B cell (primary cell): ENCODE data around the gene MRPS27. TPM values are rescaled to one million over a fixed set of nuclear protein-coding genes. Genes with fewer than 3 reads are reported as not detected.

Source experiments
- ATAC-seq: fragments of 200-7000 bp; cut with Tn5 transposase; one replicate; pipeline ENCODE4 v1.10.0; 2021; ENCODE audit warnings: low read depth, mild to moderate bottlenecking, moderate number of reproducible peaks, moderate library complexity
- CTCF ChIA-PET: fragments of 350-600 bp; sonication (Branson Sonifier 250); formaldehyde crosslinking; loops from one replicate; lab custom pipeline; 2021; ENCODE audit warnings: antibody characterized with exemption, inconsistent platforms; lab: Charles Lee
- POLR2A ChIA-PET: fragments of 350-600 bp; sonication (Branson Sonifier 250); formaldehyde crosslinking; loops from one replicate; lab custom pipeline; 2021; ENCODE audit warnings: antibody characterized with exemption; lab: Charles Lee
- DNase-seq: peaks from one replicate; pipeline ENCODE4 v3.0.0; 2013
- H2AFZ ChIP-seq: 2 replicates; pipeline ENCODE4 v1.6.1; 2012; ENCODE audit warnings: mild to moderate bottlenecking, low read depth, low read length; ENCODE audit not compliant: insufficient read depth, poor library complexity, severe bottlenecking
- H3K27ac ChIP-seq, 2 donors: 1 replicate in 1 of 2; 2 replicates in 1 of 2; pipeline ENCODE4 v1.5.1; 2012 to 2013; ENCODE audit warnings: low read length in 2 of 2, mild to moderate bottlenecking in 2 of 2, moderate library complexity in 1 of 2
- H3K27me3 ChIP-seq, 4 experiments: fragments of 200-600 bp in 1 of 4; sonication (generic) in 1 of 4; replicated peaks in 1 of 4; 1 replicate in 2 of 4; 2 replicates in 2 of 4; pipeline versions ENCODE4 v1.6.1 to v1.7.0; 2013 to 2016; ENCODE audit warnings: low read length in 3 of 4, mild to moderate bottlenecking in 2 of 4, mixed read lengths in 1 of 4, moderate library complexity in 1 of 4; ENCODE audit not compliant: insufficient read depth in 4 of 4, control insufficient read depth in 3 of 4; ENCODE audit errors: control extremely low read depth in 1 of 4
- H3K36me3 ChIP-seq, 2 experiments: replicated peaks in 1 of 2; 1 replicate in 1 of 2; 2 replicates in 1 of 2; pipeline versions ENCODE4 v1.6.1 to v1.7.1; 2013; ENCODE audit warnings: low read length in 1 of 2; ENCODE audit not compliant: insufficient read depth in 2 of 2, control insufficient read depth in 1 of 2; ENCODE audit errors: control extremely low read depth in 1 of 2, extremely low read depth in 1 of 2
- H3K4me1 ChIP-seq, 2 donors: fragments of 200-600 bp in 1 of 2; sonication (generic) in 1 of 2; 1 replicate in 1 of 2; 2 replicates in 1 of 2; pipeline versions ENCODE4 v1.5.1 to v1.6.1; 2013 to 2017; ENCODE audit warnings: low read length in 2 of 2; ENCODE audit not compliant: control insufficient read depth in 2 of 2, insufficient read depth in 2 of 2
- H3K4me2 ChIP-seq: replicated peaks from 2 replicates; pipeline ENCODE3; 2012; ENCODE audit warnings: mild to moderate bottlenecking, low read depth, low read length; ENCODE audit not compliant: poor library complexity, severe bottlenecking
- H3K4me3 ChIP-seq, 5 experiments: fragments of 200-600 bp in 1 of 5; sonication (generic) in 1 of 5; 1 replicate in 3 of 5; 2 replicates in 2 of 5; pipeline versions ENCODE4 v1.5.1 to v1.7.0; 2011 to 2016; ENCODE audit warnings: low read length in 4 of 5, mild to moderate bottlenecking in 4 of 5, low read depth in 2 of 5, control low read depth in 1 of 5, moderate library complexity in 1 of 5; ENCODE audit not compliant: insufficient read depth in 1 of 5; ENCODE audit errors: control extremely low read depth in 1 of 5, extremely low read depth in 1 of 5
- H3K79me2 ChIP-seq: fragments of 200-600 bp; sonication (generic); one replicate; pipeline ENCODE4 v1.6.0; 2016; ENCODE audit warnings: low read length; ENCODE audit not compliant: control insufficient read depth, insufficient read depth
- H3K9ac ChIP-seq: fragments of 200-600 bp; sonication (generic); 2 replicates; pipeline ENCODE4 v1.6.1; 2017; ENCODE audit warnings: mild to moderate bottlenecking, low read length, moderate library complexity
- H3K9me3 ChIP-seq, 3 donors: one replicate each; pipeline versions ENCODE4 v1.6.1 to v1.7.1; 2013; ENCODE audit warnings: low read length in 2 of 3; ENCODE audit not compliant: control insufficient read depth in 2 of 3, insufficient read depth in 1 of 3; ENCODE audit errors: control extremely low read depth in 1 of 3
- H4K20me1 ChIP-seq: 2 replicates; pipeline ENCODE4 v1.6.0; 2012; ENCODE audit warnings: mild to moderate bottlenecking, low read length; ENCODE audit not compliant: insufficient read depth, control insufficient read depth, poor library complexity, severe bottlenecking
- H3K27ac Mint-ChIP-seq: one replicate; pipeline ENCODE4 v1.8.0; 2021; ENCODE audit warnings: mixed read lengths
- H3K27me3 Mint-ChIP-seq: one replicate; pipeline ENCODE4 v1.8.0; 2021; ENCODE audit warnings: mixed read lengths
- H3K4me1 Mint-ChIP-seq: one replicate; pipeline ENCODE4 v1.8.0; 2021; ENCODE audit warnings: mixed read lengths
- H3K4me3 Mint-ChIP-seq: one replicate; pipeline ENCODE4 v1.8.0; 2021; ENCODE audit warnings: mixed read lengths
- H3K9me3 Mint-ChIP-seq: one replicate; pipeline ENCODE4 v1.8.0; 2022; ENCODE audit warnings: mixed read lengths; ENCODE audit not compliant: insufficient read depth
- EZH2 ChIP-seq: IDR thresholded peaks from 2 replicates; pipeline ENCODE4 v1.6.1; 2012; ENCODE audit warnings: borderline replicate concordance, low read depth, mild to moderate bottlenecking, moderate library complexity, low read length; ENCODE audit not compliant: insufficient read depth, poor library complexity, severe bottlenecking
- WGBS: methylation state at CpG from one replicate; pipeline ENCODE4 v1.1.5; 2013; ENCODE audit warnings: missing lambda C conversion rate; ENCODE audit not compliant: insufficient coverage; 5-methylcytosine and 5-hydroxymethylcytosine counted together
- intact Hi-C: fragments of 100-400 bp; cut with micrococcal nuclease; formaldehyde crosslinking; loops from one replicate; pipeline ENCODE4 v1.10.0; 2022
- polyA plus RNA-seq: library from polyadenylated mRNA; depleted of rRNA; stranded (reverse); fragments of >200 nt; gene quantifications from 2 replicates; pipeline ENCODE4 v1.2.3, GENCODE V29; 2012
- total RNA-seq, 2 donors: library from RNA; stranded (reverse); fragments of 120-200 nt in 1 of 2; gene quantifications; 1 replicate in 1 of 2; 2 replicates in 1 of 2; pipeline versions ENCODE4 v1.2.3 to v1.2.4, GENCODE V29; 2013 to 2022
- TF ChIP-seq, protein P1 (sequence below): fragments of 200-600 bp; IDR thresholded peaks from one replicate; pipeline ENCODE4 v1.8.0; 2022; ENCODE audit warnings: antibody characterized with exemption, mild to moderate bottlenecking

Gene MRPS27
- total and polyA plus RNA-seq, 2 donors (not counting 1 experiment from before 2014, with no cell fraction given) = 33.4 to 58.3 TPM

DNA sequence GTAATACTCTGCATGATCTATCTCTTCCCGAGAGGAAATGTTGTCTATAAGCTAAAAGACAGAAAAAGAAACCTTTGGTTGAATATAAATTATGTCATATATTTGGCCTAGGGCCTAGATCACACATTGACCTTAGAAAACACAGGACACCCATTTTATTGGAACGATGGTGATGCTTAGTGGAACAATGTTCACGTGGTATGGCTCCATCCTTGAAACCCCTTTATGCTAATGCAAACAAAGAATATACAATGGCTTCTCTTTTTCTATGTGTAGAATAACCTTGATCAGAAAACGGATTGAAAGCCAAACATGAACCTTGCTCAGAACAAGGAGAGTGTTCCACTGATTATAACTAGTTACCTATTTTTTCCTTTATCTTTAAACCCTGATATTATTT, 24.5 kb downstream of the MRPS27 start:
- ChIA-PET POLR2A (interaction anchor here (0.7 kb wide), 1 partner anchor 18 kb away, joined by 3 read pairs; no protein-coding TSS in a partner anchor), CTCF (interaction anchor here (4.8 kb wide), 1 partner anchor 13 kb away, joined by 21 read pairs; no protein-coding TSS in a partner anchor)
- WGBS = no CpG with 5 or more reads among the region's 4 CpGs
- H3K36me3 ChIP-seq = peaks cover 5 to 8% of the 10 kb centered on the region in 2 experiments
- no peaks in the 10 kb centered on the region for H4K20me1 ChIP-seq
- ATAC-seq = no peak
- no peak overlapping the region for H3K4me3 ChIP-seq
- H3K4me1 ChIP-seq = peaks cover 51 to 70% of the 10 kb centered on the region in 2 donors
- H3K9me3 ChIP-seq = no peaks in the 10 kb centered on the region
- H3K27me3 Mint-ChIP-seq = no peaks in the 10 kb centered on the region
- H3K27ac Mint-ChIP-seq = no peak overlapping the region
- intact Hi-C loops = no loop called here
- H3K9ac ChIP-seq = no peak overlapping the region
- H3K9me3 Mint-ChIP-seq = no peaks in the 10 kb centered on the region
- H3K4me1 Mint-ChIP-seq = peaks cover 76% of the 10 kb centered on the region
- H3K27ac ChIP-seq = no peak overlapping the region
- peak overlapping the region; percentile 54 for H3K4me3 Mint-ChIP-seq
- no peak for DNase-seq
- TF ChIP-seq, protein P1, sequence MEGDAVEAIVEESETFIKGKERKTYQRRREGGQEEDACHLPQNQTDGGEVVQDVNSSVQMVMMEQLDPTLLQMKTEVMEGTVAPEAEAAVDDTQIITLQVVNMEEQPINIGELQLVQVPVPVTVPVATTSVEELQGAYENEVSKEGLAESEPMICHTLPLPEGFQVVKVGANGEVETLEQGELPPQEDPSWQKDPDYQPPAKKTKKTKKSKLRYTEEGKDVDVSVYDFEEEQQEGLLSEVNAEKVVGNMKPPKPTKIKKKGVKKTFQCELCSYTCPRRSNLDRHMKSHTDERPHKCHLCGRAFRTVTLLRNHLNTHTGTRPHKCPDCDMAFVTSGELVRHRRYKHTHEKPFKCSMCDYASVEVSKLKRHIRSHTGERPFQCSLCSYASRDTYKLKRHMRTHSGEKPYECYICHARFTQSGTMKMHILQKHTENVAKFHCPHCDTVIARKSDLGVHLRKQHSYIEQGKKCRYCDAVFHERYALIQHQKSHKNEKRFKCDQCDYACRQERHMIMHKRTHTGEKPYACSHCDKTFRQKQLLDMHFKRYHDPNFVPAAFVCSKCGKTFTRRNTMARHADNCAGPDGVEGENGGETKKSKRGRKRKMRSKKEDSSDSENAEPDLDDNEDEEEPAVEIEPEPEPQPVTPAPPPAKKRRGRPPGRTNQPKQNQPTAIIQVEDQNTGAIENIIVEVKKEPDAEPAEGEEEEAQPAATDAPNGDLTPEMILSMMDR = no peak
- no peak for TF ChIP-seq EZH2
- H3K27me3 ChIP-seq = no peaks in the 10 kb centered on the region
- peaks cover 50% of the 10 kb centered on the region for H3K79me2 ChIP-seq
- H3K4me2 ChIP-seq = peak overlapping the region; percentile 2
- H2AFZ ChIP-seq = no peak overlapping the region

DNA sequence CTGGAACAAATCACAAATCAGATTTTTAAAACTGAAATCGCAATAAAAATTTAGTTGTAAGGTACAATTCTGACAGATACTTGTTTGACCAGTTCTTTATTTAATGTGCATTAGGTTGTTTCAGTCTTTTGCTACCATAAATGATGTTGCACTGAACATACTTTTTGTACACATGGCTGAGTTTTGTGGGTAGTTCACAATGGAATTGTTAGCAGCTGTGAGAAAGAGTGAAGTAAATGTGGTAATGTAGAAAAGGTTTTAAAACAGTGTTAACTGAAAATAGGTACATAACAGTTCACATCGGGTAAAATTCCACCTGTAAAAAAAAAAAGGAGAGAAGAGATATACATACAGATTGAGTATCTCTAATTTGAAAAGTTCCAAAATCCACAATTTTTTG, 25.6 kb downstream of the MRPS27 start:
- Histone ChIP-seq H2AFZ (no peak overlapping the region), H3K27me3 (no peaks in the 10 kb centered on the region), H3K4me3 (no peak overlapping the region), H3K27ac (peak overlapping the region in 1 of 2 donors; percentile 45), H4K20me1 (no peaks in the 10 kb centered on the region), H3K79me2 (peaks cover 39% of the 10 kb centered on the region), H3K9ac (no peak overlapping the region), H3K4me1 (peaks cover 50 to 66% of the 10 kb centered on the region in 2 donors), H3K9me3 (no peaks in the 10 kb centered on the region), H3K4me2 (peak overlapping the region; percentile 43), H3K36me3 (peaks cover 7 to 13% of the 10 kb centered on the region in 2 experiments)
- POLR2A ChIA-PET = no interaction called here
- no peak for TF ChIP-seq EZH2
- CTCF ChIA-PET = interaction anchor here (0.7 kb wide), 1 partner anchor 14 kb away, joined by 3 read pairs; no protein-coding TSS in a partner anchor
- intact Hi-C loops = no loop called here
- DNase-seq (no peak), ATAC-seq (no peak)
- no CpG with 5 or more reads among the region's 2 CpGs for WGBS
- H3K27me3 Mint-ChIP-seq = no peaks in the 10 kb centered on the region
- no peaks in the 10 kb centered on the region for H3K9me3 Mint-ChIP-seq
- H3K27ac Mint-ChIP-seq = peak overlapping the region; percentile 74
- peaks cover 76% of the 10 kb centered on the region for H3K4me1 Mint-ChIP-seq
- peak overlapping the region; percentile 69 for H3K4me3 Mint-ChIP-seq
